SK-N-SH (cell line): ENCODE results near the gene TBX18.

Experiments used
- CTCF ChIP-seq: fragments of 200-600 bp; sonication (generic); IDR thresholded peaks from 2 replicates; pipeline ENCODE4 v1.6.1; 2017; ENCODE audit warnings: antibody characterized with exemption, mild to moderate bottlenecking, moderate library complexity
- MAX ChIP-seq: IDR thresholded peaks from 2 replicates; pipeline ENCODE4 v1.4.0; 2012; ENCODE audit warnings: low read depth
- RAD21 ChIP-seq: IDR thresholded peaks from 2 replicates; pipeline ENCODE4 v1.6.1; 2012; ENCODE audit warnings: mild to moderate bottlenecking, low read length
- RCOR1 ChIP-seq: fragments of 150-350 bp; IDR thresholded peaks from 2 replicates; pipeline ENCODE4 v1.6.1; 2017; ENCODE audit warnings: antibody characterized with exemption, low read length
- REST ChIP-seq: IDR thresholded peaks from 2 replicates; pipeline ENCODE4 v1.6.1; 2012; ENCODE audit warnings: mild to moderate bottlenecking, low read depth, low read length, moderate library complexity
- SIN3A ChIP-seq: IDR thresholded peaks from 2 replicates; pipeline ENCODE4 v1.6.1; 2012; ENCODE audit warnings: low read depth, mild to moderate bottlenecking, low read length, moderate library complexity, borderline replicate concordance
- YY1 ChIP-seq: IDR thresholded peaks from 2 replicates; pipeline ENCODE4 v1.4.0; 2012; ENCODE audit warnings: low read depth, mild to moderate bottlenecking

- no peak for TF ChIP-seq CTCF
- TF ChIP-seq SIN3A = no peak
- no peak for TF ChIP-seq RAD21
- no peak for TF ChIP-seq REST
- no peak for TF ChIP-seq MAX
- no peak for TF ChIP-seq YY1
- TF ChIP-seq RCOR1 = no peak
Observed at GRCh38 chr6:84788689-84789088, 24.3 kb upstream of the TBX18 start.
